LHCN-M2 (cell line): ENCODE measurements around the gene RERE. TPM values are rescaled to one million over a fixed set of nuclear protein-coding genes. Genes with fewer than 3 reads are reported as not detected.
A peak's percentile ranks its signal among the peaks of the same experiment; 100 is the strongest.

Experiments used
- DNase-seq: peaks from one replicate; pipeline ENCODE4 v3.0.0-alpha.2; 2012; ENCODE audit warnings: low read depth
- total RNA-seq: library from RNA; depleted of rRNA; stranded (reverse); fragments of >200 nt; gene quantifications from 2 replicates; pipeline ENCODE4 v1.2.3, GENCODE V29; 2014

The RERE gene
- total RNA-seq, 1 experiment from 2014 or later, result 9.8 TPM

DNA sequence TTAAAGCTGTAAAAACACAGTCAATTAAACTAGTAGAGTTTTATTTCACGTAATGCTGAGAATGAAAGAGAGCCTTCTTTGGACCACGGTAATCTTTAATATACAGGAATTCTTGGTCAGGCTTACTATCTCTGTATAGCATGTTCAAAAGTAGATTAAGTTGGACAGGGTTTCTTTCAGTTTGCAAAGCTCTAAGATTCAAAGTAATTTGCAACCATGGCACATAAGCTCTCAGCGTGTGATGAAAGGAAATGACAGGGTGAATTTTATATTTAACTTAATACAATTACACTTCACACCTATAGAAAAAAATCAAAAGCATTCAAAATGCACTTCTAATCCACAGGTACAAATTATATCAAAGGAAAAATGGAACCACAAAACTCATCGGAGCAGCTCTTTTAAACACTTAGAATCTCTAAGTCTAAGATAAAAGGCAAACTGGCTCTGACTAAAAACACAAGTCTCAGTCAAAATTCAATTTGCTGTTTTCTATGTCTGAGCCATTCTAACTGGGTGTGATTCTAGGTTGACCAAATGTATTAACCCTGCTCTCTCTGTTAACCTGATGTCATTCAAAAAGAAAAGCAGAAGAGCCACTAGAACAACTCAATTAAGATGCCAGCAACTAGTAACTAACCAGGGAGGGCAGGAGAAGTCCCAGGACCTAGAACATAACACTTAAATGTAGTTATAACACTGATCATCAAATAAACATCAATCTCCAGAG is 147.7 kb downstream of the RERE start:
- no peak for DNase-seq

DNA sequence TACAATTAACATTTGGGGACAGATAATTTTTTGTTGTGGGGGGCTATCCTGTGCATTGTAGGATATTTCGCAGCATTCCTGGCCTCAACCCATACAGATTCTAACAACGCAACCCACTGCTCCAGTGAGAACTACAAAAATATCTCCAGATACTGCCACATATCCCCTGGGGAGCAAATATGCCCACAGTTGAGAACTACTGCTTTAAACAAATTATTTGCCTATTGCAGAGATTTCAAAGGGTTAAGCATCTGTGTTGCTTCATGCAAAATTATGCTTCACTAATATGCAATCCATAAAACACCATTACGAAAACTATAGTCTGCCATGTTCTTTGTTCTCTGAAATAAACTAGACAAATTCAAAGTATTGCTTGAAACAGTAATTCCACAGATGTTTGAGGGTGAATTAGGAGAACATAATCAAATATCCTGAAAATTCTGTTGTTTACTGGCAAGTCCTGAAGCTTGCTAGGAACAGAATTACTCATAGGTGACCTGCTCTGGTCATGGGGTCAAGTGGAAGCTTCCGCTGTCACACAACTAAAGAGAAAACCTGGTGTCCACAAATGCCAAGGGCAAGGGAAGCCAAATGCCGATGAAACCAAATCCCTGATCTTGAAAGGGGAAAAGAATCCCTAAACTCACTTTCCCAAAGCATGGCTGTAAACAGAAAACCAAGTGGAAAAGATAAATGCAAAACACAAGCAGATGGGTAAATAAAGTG is 149.4 kb downstream of the RERE start:
- DNase-seq, result peak; percentile 86

DNA sequence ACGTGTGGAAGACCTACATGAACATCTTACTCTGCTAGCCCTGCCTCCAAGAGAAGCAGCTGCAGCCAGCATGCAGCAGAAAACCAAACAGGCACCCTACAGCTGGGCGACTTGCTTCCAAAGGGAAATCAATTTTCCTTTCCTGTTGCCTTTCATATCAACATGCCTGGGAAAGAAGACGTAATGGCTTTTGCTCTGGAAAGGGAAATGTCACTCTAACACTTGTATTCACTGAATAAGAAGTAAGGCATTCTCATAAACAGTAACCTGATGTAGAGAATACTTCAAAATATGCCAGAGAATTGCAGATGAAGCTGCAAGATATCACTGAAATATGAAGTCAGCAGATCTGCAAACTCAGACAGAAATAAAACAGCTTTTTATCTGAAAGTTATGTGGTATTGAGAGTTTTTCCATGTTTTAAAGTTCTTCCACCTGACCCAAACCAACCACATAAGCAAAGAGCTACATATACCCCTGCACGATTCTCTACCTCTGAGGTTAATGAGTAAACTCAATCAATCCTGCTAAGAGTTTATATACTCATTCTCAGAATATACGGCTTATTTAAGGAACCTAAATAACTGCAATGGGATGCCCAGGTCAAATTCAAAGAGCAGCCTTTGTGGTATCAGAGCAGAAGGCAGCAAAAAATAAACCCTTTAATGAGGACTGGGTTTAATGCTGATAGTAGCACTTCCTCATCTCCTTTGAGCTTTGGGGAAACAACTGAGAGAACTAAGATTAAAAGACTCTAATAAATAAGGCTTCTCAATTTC is 150.9 kb downstream of the RERE start:
- no peak for DNase-seq

DNA sequence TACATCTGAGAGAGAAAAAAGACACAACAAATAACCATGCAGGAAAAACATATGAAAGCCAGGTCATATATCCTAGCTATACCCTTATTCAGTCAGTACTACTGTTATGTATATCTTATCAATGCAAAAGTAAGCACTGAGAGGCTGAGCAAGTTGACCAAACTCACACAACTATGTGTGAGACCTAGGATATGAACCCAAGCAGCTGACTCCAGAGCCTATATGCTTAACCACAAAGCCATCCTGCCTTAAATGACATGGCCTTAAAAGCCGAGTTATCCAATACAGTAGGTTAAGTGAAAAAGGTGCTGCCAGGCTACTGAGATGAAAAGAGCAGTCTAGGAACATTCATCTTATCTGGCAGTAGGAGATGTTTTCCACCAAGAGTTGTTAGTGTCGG is 151.6 kb downstream of the RERE start:
- no peak for DNase-seq

DNA sequence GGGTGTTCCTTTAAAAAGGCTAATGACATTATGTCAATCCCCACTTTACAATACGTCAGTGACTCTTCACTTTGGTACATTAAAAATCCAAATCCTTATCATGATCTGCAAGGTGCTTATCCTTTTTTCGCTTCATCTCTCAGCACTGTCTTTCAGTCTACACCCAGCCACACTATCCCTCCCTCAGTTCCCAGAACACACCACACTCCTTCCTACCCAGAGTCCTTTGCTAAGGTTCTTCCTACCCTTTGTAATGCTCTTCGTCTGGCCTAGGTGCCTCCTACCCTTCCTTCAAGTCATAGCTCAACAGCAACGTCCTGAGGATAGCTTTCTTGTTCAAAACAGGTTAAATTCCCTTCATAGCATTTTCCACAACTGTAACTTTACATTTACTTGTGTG is 152.6 kb downstream of the RERE start:
- no peak for DNase-seq

DNA sequence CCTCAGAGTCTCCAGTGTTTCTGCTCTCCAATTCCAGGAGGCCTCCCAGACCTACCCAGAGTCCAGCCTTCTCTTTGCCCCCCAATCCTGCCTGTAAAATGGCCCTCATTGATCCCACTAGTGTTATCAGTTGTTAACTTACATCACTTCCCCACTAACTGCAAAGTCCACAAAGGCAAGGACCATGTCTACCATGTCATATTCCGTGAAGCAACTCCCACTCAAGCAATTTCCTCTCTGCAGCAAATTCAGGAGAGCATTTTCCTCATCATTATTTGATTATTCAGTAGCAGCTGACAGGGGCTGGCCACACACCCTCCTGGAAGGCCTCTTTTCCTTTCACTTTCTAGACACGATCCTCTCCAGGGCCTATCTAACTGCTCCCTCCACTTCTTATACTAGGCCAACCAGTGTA is 153.5 kb downstream of the RERE start:
- peak; percentile 67 for DNase-seq

DNA sequence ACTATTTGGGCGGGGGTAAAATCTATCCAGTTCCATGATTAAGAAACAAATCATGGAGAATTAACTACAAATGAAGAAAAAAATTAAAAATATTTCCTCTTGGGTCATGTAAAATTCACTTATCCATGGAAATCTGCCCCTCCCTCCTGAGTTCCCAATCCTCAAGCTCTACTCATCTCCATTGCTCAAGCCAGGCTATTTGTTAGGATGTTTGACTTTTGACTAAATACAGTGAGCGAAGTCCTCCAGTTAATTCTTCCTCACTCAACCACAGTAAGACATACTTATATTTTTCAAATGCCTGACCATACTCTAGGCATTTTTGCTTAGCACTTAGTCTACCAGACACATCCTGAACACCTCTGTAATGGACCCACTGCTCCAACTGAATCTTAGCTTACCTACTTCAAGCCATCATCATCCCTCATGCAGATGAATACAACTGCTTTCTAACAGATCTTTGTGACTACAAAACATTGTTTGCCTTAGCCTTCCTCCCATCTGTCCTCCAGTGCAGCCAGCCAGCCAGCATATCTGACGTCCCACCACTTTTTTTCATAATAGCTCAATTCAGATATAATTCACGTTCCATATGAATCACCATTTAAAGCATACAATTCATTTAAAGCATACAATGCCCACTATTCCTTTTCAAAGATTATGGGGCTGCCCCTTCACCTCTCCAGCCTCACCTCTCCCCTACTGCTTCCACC is 154.2 kb downstream of the RERE start:
- no peak for DNase-seq

DNA sequence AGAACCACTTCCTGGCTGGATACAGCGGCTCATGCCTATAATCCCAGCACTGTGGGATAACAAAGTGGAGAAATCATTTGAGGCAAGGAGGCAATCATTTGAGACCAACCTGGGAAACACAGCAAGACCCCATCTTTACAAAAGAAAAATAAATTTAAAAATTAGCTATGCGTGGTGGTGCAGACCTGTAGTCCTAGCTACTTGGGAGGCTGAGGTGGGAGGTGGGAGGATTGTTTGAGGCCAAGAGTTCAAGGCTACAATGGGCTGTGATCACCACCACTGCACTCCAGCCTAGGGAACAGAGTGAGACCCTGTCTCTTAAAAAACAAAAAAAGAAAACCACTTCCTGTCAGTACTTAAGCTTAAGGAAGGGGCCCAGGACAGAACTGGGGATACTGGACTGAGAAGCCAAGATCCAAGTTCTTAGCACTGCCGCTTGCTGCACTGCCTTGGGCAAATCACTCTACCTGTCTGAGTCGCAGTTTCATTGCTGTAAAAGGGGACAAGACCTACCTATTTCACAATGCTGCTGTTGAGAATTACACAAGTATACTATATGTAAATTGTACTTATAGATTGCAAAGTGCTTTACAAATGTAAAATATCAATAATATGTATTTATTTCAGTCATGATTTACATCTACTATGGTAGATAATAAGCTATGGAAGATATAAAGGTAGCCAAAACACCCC is 154.9 kb downstream of the RERE start:
- peak; percentile 20 for DNase-seq

DNA sequence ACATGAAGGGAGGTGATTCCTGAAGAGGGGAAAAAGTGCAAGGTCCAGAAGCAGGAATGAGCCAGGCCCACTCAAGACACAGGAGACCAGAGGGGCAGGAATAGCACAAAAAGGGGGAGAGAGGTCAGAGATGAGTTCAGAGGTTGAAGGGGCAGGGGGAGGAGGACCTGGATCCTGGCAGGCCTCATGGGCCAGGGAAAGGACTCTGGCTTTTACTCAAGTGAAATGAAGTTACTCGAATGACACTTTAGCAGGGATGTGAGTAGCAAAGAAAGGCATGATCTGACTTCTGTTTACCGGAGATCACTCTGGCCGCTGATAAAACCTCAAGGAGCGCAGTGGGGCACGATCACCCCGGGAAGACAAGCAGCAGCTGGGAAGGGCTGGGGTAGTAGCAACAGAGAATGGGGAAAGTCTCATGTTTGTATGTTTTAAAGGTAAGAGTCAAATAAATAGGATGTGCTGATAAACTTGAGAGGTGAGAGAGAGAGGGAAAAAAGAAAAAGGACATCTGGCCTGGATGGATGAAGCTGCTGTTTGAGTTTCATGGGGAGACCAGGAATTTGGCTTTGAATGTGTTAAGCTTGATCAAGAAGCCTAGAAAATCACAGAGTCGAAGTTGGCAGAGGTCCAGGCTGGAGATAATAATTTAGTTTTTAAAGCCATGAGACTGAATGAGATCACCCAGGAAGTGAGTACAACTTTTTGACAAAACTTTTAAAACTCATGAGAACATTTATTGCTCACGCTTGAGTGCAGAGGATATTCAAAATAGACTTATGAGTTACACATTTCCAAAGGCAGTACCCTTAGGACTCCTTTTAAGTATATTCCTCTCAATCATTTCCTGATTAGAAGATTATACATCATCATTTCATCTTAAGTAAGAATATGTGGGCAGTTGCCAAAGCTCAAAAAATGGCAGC is 156.0 kb downstream of the RERE start:
- peak; percentile 93 for DNase-seq

DNA sequence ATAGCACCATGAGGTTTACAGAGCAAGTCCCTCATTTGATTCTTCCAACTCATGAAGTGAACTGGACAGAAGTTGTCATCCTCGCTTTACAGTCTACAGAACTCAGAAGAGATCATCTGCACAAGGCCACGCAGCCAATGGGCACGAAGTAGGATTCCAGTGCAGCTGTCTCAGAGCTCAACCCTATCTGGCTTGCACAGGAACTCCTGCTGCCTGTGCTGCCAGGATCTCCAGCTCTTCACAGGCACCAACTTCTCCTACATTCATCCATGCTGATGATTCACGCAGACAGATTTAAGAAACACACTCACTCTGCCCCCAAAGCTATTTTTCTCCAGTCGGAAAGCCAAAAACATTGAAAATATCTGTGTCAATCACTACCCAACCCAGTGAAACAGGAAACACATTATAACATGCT is 157.0 kb downstream of the RERE start:
- DNase-seq, result peak; percentile 98

DNA sequence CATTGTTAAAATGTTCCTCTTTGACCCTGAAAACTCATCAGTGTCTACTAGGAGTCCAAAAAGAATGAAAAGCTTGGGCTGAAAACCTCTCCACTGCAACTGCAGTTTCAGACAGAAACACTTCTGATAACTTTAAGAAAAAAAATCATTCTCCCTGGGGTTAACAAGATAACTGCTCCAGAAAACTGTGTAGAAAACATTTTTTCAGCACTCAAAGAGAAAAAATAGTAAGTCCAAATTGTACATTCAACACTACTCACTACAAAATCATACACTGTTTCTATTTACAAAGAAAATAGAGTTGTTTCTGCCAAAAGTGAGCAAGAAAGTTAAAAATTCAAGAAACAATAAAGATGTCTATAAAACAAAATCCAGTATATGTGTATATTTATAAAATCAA is 157.8 kb downstream of the RERE start:
- DNase-seq, result no peak

DNA sequence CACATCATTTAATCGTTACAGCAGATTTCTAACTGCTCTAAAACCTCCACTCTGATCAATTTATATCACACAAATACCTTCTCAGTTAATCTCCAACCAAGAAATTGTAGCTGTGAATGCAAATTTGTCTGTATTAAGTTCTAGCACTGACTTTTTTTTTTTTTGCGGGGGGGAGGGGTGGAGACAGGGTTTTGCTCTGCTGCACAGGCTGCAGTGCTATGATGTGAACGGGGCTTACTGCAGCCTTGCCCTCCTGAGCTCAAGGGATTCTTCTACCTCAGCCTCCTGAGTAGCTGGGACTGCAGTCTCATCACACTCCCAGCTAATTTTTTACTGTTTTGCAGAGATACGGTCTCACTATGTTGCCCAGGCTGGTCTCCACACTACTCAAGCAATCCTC is 163.6 kb downstream of the RERE start:
- no peak for DNase-seq

DNA sequence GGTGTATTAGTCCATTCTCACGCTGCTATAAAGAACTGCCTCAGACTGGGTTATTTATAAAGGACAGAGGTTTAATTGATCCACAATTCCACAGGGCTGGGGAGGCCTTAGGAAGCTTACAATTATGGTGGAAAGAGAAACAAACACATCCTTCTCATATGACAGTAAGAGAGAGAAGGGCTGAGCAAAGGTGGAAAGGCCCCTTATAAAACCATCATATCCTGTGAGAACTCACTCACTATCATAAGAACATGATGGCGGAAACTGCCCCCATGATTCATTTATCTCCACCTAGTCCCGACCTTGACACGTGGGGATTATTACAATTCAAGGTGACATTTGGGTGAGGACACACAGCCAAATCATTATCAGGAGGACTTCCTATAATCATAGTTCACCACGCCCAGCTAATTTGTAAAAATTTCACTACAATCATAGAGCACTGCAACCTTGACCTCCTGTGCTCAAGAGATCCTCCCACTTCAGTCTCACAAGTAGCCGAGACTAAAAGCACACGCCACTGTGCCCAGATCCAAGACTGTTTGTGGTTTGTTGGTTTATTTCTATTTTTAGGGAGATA is 164.9 kb downstream of the RERE start:
- DNase-seq, result peak; percentile 32

DNA sequence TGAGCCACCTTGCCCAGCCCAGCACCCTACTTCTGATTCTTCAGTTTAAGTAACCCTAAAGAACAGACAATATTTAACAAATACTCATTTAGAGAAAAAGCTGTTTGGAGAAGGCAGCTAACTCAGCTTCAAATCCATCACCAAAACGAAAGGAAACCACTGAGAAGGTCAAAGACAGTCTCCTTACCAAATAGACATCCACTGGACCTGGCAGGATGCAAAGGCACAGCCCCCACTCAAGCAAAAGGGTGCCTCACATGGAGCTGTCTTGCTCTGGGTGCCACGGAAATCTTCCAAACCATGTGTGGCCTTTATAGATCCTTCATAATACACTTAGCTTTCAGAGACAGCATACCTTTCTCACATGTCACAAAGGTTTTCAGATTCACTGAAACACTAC is 165.5 kb downstream of the RERE start:
- DNase-seq, result no peak

DNA sequence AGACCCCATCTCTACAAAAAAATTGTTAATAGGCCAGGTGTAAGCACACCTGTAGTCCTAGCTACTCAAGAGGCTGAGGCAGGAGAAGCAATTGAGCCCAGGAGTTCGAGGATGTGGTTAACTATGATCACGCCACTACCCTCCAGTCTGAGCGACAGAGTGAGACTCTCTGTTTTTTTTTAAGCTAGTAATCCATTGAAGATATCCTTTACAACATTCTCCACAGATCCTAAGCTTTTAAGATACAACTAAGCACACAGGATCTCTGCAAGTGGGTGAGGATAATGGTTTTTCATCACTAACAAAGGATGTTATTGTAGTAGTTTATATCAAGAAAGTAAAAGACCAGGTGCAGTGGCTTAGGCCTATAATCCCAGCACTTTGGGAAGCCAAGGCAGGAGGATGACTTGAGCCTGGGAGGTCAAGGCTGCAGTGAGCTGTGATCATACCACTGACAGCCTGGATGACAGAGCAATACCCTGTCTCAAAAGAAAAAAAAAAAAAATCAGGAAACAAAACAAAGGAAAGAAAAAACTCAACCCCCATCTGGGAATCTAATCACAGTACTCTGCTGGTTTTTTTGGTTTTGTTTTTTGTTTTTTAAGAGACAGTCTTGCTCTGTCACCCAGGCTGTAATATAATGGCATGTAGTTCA is 166.1 kb downstream of the RERE start:
- DNase-seq, result no peak

DNA sequence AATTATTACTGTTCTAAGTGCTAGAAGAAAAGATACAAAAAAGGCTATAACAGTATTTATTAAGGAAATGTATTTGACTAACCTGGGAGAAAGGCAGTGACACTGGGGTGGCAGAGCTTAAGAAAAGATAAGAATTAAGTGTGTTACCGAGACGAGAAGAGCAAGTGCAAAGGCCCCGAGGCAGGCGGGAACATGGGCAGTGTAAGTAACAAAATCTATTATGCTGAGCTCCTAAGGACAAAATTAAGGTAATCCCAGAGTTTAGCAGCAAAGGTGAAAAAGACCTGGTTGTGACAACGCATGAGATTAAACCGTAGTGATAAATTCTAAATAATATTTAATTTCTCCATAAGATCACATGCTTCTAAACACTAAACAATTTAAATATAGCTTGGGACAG is 167.6 kb downstream of the RERE start:
- no peak for DNase-seq

DNA sequence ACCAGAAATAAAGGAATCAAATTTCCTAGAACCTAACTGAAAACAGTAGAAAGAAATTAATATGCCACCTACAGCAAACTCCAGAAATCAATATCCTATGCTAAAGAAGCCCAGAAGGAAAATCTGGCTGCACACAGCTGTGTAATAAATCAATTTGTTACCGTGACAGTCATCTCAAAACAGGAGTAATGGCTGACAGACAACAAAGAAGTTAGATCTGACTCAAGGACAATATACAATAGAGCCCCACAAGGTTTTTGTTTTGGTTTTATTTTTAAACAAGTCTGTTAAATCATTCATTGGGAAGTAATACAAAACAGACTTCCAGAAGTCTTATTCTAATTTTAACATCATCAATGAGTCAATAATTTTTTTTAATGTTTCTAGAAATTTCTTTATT is 168.4 kb downstream of the RERE start:
- DNase-seq, result no peak

DNA sequence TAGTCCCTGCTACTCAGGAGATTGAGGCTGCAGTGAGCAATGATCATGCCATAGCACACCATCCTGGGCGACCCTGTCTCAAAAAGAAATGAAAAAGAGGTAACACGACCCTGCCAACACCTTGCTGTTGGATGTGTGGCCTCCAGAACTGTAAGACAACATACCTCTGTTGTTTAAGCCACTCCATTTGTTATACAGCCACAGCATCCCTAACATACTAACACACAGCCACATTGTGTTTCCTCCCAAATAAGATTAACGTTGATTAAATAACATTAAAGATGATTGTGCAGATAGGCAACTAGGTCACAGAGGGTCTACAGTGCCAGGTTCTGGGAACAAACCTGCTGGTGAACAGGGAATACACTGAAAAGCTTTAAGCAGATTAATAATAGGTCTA is 170.4 kb downstream of the RERE start:
- no peak for DNase-seq

DNA sequence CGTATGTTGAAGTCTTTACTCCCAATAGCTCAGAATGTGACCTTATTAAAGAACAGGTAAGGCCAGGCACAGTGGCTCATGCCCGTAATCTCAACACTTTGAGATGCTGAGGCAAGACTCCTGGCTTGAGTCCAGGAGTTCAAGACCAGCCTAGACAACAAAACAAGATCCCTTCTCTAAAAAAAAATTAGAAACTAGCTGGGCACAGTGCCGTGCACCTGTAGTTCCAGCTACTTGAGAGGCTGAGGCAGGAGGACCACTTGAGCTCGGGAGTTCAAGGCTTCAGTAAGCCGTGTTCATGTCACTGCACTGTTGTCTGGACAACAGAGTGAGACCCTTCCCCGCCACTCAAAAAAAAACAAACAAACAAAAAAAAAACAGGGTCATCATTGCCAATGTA is 171.3 kb downstream of the RERE start:
- DNase-seq, result no peak
